ENCODE data around the gene MAML2.
A peak's percentile ranks its signal among the peaks of the same experiment; 100 is the strongest.

Gene MAML2

GRCh38 chr11:96342961-96343711 is at the start of gene MAML2:
Gene MAML2, minus strand, starts transcription at chr11:96343195. Its CDS starts 1,300 bp downstream, at chr11:96341895.
- peak; percentile 90 for DNase-seq

DNA sequence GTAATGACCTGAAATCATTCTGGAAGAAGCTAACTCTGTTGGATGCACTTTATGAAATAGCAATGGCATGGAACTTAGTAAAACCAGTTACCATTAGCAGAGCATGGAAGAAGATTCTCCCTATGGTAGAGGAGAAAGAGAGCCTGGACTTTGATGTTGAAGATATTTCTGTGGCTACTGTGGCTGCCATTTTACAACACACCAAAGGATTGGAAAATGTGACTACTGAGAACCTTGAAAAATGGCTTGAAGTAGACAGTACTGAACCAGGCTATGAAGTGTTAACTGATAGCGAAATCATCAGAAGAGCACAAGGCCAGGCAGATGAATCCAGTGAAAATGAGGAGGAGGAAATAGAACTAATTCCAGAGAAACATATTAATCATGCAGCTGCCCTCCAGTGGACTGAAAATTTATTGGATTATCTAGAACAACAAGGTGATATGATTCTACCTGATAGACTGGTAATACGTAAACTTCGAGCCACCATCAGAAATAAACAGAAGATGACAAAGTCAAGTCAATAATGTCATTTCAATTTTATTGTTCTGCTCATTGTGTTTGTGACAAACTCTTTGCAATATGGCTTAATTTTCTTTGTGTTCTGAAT is 48.8 kb upstream of the MAML2 start:
- DNase-seq: no peak

DNA sequence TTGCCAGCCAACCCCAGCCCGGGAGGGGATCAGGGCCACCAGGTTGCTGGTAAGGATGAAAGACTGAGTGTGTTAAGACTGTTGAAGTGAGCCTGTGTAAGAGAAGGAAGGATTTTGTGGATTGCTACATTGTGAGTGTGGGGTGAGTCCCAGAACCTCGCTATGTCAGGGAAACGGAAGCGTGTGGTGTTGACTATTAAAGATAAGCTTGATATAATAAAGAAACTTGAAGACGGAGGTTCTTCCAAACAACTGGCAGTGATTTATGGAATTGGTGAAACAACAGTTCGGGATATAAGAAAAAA is 47.4 kb upstream of the MAML2 start:
- DNase-seq: peak; percentile 60

- DNase-seq: peak; percentile 91
Observed at GRCh38 chr11:96389720-96390487, 46.9 kb upstream of the MAML2 start, which contains the start of the genes CCDC82 and JRKL. Gene CCDC82, minus strand, starts transcription at chr11:96389912. Its CDS starts 5,165 bp downstream, at chr11:96384747. Gene JRKL, plus strand, starts transcription at chr11:96390013. Its CDS starts 637 bp downstream, at chr11:96390650.

DNA sequence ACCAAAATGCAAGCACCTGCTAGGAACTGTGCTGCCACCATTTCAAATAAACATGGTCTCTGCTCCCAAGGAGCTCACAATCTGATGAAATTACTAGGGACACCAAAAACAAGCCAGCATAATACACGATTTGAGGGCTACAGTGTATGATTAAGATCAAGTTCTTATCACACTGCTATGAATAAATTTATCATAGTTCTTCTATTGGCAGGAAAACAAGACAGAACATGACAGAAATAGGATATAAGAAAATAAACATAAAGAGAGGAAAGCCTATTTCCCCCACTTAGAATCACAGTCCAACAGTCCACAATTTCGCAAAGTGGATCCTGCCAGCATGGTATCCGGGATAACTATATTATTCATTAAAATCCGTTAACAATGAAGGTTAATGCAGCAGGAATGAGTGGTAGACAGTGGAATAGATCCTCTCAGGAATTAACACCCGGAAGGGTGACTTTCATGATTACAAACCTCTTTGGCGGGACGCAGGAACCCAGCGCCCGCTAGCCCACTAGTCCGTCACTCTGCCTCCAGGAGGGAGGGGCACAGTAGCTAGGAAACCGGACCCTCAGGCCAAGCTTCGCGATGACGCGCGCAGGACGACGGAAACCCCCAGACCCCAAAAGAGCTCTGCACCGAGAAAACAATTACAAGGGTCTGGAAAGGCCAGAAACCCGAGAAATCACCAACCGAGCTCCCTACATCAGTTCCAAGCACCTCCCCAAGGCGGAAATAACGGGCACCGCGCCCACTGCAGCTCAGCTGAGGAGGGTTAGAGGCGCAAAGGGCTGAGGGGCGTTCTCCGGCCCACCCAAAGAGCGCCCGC is 46.1 kb upstream of the MAML2 start:
- DNase-seq: peak; percentile 82

DNA sequence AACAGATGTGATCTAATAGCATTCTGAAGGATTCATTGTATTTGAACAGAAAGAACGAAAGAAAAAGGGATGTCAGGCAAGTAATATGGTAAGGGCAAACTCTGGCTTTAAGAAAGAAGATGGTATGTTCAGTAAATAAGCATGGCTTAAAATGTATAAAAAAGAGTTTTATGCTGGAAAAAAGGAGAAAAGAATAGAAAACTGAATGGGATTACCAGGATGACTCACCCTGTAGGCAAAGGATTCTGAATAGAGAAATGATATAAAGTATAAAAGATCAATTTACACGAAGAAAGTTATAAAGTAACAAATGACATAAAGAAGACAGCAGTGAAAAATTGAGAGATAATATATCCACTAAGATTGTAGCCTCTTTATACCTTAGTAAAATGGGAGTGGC is 42.2 kb upstream of the MAML2 start:
- DNase-seq: no peak

DNA sequence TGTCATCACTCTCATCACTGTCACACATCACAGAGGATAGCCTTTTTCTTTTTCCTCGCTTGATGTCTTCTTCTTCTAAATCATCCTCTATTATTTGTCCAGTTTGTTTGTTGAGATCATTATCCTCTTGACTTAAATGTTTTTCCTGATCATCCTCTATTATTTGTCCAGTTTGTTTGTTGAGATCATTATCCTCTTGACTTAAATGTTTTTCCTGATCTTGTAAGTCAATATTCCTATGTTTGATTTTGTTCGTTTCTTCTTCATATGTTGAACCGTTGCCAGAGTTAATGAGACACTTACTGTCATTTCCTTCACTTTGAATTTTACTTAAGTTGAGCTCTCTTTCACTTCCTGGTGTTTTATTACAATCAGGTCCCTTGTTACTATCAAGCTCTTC is 41.2 kb upstream of the MAML2 start:
- DNase-seq: no peak

GRCh38 chr11:96376796-96377195 is 33.8 kb upstream of the MAML2 start:
- no peak for DNase-seq

GRCh38 chr11:96373826-96374225 is 30.8 kb upstream of the MAML2 start:
- DNase-seq: no peak

DNA sequence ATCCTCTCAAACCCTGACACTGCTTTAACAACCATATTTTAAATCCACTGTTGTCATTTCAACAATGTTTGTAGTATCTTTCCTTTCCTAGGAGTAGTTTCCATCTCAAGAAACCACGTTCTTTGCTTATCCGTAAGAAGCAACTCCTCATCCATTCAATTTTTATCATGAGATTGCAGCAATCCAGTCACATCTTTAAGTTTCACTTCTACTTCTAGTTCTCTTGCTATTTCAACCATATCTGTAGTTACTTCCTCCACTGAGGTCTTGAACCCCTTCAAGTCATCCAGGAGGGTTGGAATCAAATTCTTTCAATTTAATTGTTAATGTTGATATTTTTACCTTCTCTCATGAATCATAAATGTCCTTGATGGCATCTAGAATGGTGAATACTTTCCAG is 24.3 kb upstream of the MAML2 start:
- DNase-seq: no peak

DNA sequence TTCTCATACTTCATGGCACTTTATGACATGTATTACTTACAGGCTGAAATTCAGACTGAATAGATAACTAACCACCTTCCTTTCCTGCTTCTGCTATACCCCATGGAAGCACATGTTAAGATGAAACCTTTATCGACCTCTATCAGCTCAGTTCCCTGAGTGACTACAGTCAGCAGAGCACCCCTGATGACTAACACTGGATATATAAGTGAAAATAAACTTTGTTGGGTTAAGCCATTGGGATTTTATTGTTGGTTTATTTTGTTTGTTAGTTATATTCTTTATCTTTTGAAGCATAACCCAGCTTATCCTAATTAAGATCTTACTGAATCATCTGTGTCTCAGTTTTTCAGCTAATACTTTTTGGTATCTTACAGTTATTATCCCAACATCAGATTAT is 23.0 kb upstream of the MAML2 start:
- no peak for DNase-seq

DNA sequence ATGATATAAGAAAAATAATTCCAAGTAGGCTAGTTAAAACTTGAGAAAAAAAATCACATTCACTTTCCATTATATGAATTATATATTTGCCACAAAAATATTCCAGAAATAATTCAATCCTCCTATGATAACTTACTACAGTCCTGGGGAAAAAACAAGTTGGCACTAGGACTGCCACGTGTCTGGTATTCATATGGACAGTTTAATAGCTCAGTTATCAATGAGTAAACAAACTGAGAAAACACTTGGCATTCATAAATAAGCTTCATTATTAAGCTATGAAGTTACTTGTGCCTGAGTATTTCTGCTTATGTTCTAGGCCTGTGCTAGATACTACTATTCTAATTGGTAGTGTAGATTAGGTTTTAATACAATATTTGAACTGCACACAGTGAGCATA is 22.5 kb upstream of the MAML2 start:
- DNase-seq: no peak

DNA sequence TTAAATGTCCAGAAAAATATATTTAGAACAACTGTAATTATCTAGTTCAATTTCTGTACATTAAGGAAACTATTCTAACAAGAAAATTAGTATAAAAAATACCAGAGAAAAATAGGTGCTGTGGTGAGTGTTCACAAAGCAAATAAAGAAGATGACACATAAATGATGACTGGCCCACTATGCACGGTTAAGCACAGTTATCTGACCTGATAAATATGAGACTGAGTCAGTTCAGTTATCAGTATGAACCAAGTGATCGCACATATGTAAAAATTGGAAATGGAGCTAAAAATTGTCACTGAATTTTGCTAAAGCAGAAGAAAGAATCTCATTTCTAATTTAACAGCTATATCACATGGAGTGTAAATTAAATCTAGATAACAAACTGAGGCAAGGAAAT is 18.8 kb upstream of the MAML2 start:
- peak; percentile 21 for DNase-seq

- no peak for DNase-seq
Observed at GRCh38 chr11:96358321-96358720, 15.3 kb upstream of the MAML2 start.

DNA sequence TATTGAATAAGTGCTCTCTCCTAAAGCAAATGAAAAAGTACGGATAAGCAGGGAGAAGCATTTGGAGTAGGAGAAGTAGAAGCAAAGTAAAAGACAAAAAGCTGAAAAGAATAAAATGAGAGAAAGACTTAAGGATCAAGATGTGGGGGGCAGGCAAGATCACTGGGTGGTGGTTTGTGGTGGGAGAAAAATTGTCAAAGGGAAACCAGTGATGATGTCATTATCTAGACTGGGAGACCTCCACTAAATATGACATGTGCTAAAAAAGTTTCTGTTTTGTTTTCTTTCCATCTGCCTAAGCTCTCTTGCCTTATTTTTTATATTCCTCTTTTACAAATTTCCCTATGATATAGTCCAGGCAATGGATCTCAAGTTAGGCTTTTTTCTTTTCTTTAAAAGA is 14.8 kb upstream of the MAML2 start:
- DNase-seq: no peak

DNA sequence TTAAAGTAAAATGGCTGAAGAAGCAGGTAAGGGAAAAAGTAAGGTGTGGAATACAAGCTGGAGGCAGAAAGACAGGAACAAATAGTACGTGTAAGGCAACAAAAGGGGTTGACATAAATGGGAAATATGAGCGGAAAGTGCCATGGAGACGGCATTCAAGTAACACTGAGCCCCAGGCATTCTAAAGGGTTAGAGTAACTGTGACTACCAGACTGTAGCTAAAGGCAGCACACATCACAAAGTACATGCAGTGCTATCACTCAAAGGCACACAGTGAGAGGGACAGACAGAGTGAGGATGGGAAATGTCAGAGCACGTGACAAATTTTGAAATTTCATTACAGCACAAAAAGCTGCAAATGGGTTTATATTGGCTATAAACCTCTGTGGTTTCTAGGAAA is 13.9 kb upstream of the MAML2 start:
- DNase-seq: no peak

- DNase-seq: peak; percentile 85
Observed at GRCh38 chr11:96342014-96342960, 708 bp downstream of the MAML2 start.

DNA sequence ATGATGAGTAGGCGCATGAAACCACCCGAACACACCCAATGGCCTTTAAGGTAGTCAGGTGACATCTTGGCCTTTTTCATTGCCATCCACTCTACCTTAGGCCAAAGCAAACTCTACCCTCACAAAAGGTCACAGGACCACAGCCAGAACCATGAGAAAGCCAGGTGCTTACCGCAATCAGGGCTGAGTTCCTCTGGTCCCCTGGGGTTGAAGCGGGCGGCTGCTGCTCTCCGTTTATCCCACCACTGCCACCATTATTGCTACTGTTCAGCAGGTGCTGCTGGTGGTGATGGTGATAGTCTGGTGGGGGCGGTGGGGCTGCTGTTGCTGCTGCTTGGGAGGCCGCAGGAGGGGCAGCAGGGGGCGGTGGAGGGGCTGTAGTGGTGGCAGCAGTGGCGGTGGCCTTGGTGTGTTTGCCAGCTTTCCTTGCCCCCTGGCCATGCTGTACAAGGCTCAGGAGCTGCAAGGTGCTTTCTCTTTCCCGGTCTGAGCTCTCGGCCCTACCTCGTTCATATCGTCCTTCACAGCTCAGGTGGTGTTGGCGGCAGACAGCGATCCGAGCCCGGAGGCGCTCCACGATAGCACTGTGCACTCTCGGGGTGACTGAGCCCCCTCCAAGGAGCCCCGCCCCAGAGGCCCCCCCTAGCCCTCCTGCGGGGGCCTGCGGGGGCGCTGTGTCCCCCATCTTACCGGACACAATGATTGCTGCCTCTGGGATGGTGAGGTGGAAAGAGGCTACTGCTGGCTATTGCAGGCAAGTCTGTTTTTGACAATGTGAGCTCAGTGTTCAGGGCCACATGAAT is 1.6 kb downstream of the MAML2 start:
- DNase-seq: no peak

GRCh38 chr11:96340555-96340885 is 2.5 kb downstream of the MAML2 start:
- no peak for DNase-seq

DNA sequence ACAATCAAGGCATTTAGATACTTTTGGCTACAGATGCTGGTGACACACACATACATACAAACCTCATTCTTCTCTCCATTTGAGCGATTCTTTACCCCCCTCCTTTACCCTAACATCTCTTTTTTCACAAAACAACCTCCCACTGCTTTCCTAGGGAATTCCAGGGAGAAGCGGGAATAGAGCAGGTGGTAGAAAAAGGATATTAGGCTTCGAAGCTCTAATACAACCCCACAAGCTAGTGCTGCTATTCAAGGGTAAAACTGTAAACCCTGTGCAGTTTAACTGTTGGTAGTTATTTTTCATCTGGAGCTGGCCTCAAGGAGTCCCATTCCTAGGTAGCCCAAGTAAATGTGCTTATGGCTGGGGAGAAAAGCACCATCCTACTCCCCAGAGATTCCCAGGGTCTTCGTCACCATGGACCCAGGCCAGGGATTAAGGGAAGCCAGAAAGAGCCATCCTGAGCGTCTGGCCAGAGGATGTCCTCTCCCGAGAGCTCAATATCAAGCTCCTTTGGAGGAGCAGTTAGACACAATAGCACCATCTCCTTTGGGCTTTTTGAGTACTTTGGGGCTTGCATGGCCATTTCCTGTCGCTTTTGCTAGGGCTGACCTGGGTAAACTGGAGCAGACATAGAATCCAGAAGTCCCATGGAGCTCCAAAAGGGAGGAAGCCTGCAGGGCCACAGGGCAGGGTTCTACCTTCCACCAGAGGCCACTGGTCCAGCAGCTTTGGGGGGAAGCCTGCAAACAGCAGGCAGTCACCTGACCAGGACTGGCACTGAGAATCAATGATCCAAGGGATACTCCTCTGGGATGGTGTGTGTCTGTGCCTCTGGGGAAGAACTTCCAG is 3.1 kb downstream of the MAML2 start:
- no peak for DNase-seq
